Measurements from ENCODE around the gene ODC1. TPM values are rescaled to one million over a fixed set of nuclear protein-coding genes. Genes with fewer than 3 reads are reported as not detected.
"Not testable (repeated sequence)": the region's sequence is repeated elsewhere in the genome, so short reads cannot be mapped to it uniquely, and the experiment has no call there.

ODC1 gene
- total RNA-seq, 1 donor from 2014 or later = 119 TPM

- FAIRE-seq (no peak), DNase-seq (ENCODE audit: low read depth) (no peak)
- Mint-ChIP-seq H3K27me3 (ENCODE audit: low read depth, unreplicated experiment) (peaks cover 18% of the 10 kb centered on the region), H3K4me3 (ENCODE audit: unreplicated experiment) (no peak overlapping the region), H3K36me3 (ENCODE audit: low read depth, unreplicated experiment) (peaks cover 5% of the 10 kb centered on the region), H3K27ac (ENCODE audit: unreplicated experiment) (no peak overlapping the region), H3K4me1 (ENCODE audit: low read depth, unreplicated experiment) (peaks cover 6% of the 10 kb centered on the region), H3K9me3 (ENCODE audit: unreplicated experiment) (peaks cover 12% of the 10 kb centered on the region)
- H3K27me3 ChIP-seq (ENCODE audit: insufficient read depth, low read length) = peaks cover 10% of the 10 kb centered on the region
- H3K4me2 ChIP-seq (ENCODE audit: low read length) = no peak overlapping the region
- no peaks in the 10 kb centered on the region for H4K20me1 ChIP-seq (ENCODE audit: insufficient read depth, low read length)
- no peaks in the 10 kb centered on the region for H3K79me2 ChIP-seq (ENCODE audit: insufficient read depth, low read length)
- H3K4me1 ChIP-seq (ENCODE audit: insufficient read depth, low read length) = peaks cover 16% of the 10 kb centered on the region
- H3K4me3 ChIP-seq (ENCODE audit: insufficient read depth, low read depth, low read length) = no peak overlapping the region
- TF ChIP-seq, protein P1, sequence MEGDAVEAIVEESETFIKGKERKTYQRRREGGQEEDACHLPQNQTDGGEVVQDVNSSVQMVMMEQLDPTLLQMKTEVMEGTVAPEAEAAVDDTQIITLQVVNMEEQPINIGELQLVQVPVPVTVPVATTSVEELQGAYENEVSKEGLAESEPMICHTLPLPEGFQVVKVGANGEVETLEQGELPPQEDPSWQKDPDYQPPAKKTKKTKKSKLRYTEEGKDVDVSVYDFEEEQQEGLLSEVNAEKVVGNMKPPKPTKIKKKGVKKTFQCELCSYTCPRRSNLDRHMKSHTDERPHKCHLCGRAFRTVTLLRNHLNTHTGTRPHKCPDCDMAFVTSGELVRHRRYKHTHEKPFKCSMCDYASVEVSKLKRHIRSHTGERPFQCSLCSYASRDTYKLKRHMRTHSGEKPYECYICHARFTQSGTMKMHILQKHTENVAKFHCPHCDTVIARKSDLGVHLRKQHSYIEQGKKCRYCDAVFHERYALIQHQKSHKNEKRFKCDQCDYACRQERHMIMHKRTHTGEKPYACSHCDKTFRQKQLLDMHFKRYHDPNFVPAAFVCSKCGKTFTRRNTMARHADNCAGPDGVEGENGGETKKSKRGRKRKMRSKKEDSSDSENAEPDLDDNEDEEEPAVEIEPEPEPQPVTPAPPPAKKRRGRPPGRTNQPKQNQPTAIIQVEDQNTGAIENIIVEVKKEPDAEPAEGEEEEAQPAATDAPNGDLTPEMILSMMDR (IDR thresholded peaks at IDR 0.05; ENCODE audit: insufficient read depth, low read depth, low read length) = no peak
- no peak for TF ChIP-seq EZH2 (IDR thresholded peaks at IDR 0.05; ENCODE audit: insufficient read depth, low read length)
- no peak overlapping the region for H2AFZ ChIP-seq (ENCODE audit: low read depth, low read length)
- no peak overlapping the region for H3K9ac ChIP-seq (ENCODE audit: low read length)
- H3K9me3 ChIP-seq (ENCODE audit: insufficient read depth, low read depth, low read length) = no peaks in the 10 kb centered on the region
- no peak overlapping the region for H3K27ac ChIP-seq (ENCODE audit: low read depth, low read length)
- H3K36me3 ChIP-seq (ENCODE audit: insufficient read depth, low read length) = no peaks in the 10 kb centered on the region
These were observed 41.9 kb upstream of the ODC1 start for GRCh38 chr2:10489842-10490555.

DNA sequence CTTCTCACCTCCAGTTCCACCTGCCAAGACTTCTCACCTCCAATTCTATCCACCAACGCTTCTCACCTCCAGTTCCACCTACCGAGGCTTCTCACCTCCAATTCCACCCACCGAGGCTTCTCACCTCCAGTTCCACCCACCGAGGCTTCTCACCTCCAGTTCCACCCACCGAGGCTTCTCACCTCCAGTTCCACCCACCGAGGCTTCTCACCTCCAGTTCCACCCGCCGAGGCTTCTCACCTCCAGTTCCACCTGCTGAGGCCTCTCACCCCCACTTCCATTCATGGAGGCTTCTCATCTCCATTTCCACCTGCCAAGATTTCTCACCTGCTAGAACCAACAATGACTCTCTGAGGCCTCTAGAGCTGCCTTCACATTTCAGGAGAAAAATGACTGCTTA is 40.0 kb upstream of the ODC1 start:
- not testable (repeated sequence) for H3K9me3 ChIP-seq (ENCODE audit: insufficient read depth, low read depth, low read length); H3K4me2 ChIP-seq (ENCODE audit: low read length); DNase-seq (ENCODE audit: low read depth); H3K27ac ChIP-seq (ENCODE audit: low read depth, low read length); H3K36me3 Mint-ChIP-seq (ENCODE audit: low read depth, unreplicated experiment); H3K4me3 Mint-ChIP-seq (ENCODE audit: unreplicated experiment); H2AFZ ChIP-seq (ENCODE audit: low read depth, low read length); H3K36me3 ChIP-seq (ENCODE audit: insufficient read depth, low read length); H3K4me3 ChIP-seq (ENCODE audit: insufficient read depth, low read depth, low read length); H3K9ac ChIP-seq (ENCODE audit: low read length); H3K79me2 ChIP-seq (ENCODE audit: insufficient read depth, low read length); FAIRE-seq; H3K27ac Mint-ChIP-seq (ENCODE audit: unreplicated experiment); H4K20me1 ChIP-seq (ENCODE audit: insufficient read depth, low read length); H3K4me1 ChIP-seq (ENCODE audit: insufficient read depth, low read length); H3K4me1 Mint-ChIP-seq (ENCODE audit: low read depth, unreplicated experiment)
- peaks cover 13% of the 10 kb centered on the region for H3K27me3 ChIP-seq (ENCODE audit: insufficient read depth, low read length)
- Mint-ChIP-seq H3K27me3 (ENCODE audit: low read depth, unreplicated experiment) (peaks cover 16% of the 10 kb centered on the region), H3K9me3 (ENCODE audit: unreplicated experiment) (peaks cover 11% of the 10 kb centered on the region)

GRCh38 chr2:10487741-10488104 is 39.6 kb upstream of the ODC1 start:
- Mint-ChIP-seq H3K9me3 (ENCODE audit: unreplicated experiment) (peaks cover 11% of the 10 kb centered on the region), H3K27me3 (ENCODE audit: low read depth, unreplicated experiment) (peaks cover 19% of the 10 kb centered on the region)
- not testable (repeated sequence) for H3K79me2 ChIP-seq (ENCODE audit: insufficient read depth, low read length); H4K20me1 ChIP-seq (ENCODE audit: insufficient read depth, low read length); H3K4me3 Mint-ChIP-seq (ENCODE audit: unreplicated experiment); FAIRE-seq; H3K36me3 ChIP-seq (ENCODE audit: insufficient read depth, low read length); H3K27ac ChIP-seq (ENCODE audit: low read depth, low read length); H3K9ac ChIP-seq (ENCODE audit: low read length); H3K9me3 ChIP-seq (ENCODE audit: insufficient read depth, low read depth, low read length); H3K4me3 ChIP-seq (ENCODE audit: insufficient read depth, low read depth, low read length); H3K27ac Mint-ChIP-seq (ENCODE audit: unreplicated experiment); H3K36me3 Mint-ChIP-seq (ENCODE audit: low read depth, unreplicated experiment); H3K4me1 ChIP-seq (ENCODE audit: insufficient read depth, low read length); H2AFZ ChIP-seq (ENCODE audit: low read depth, low read length); H3K4me1 Mint-ChIP-seq (ENCODE audit: low read depth, unreplicated experiment); H3K4me2 ChIP-seq (ENCODE audit: low read length); DNase-seq (ENCODE audit: low read depth)
- H3K27me3 ChIP-seq (ENCODE audit: insufficient read depth, low read length) = peaks cover 15% of the 10 kb centered on the region

All from astrocyte (in vitro differentiated cells and primary cell).